B cell (primary cell): ENCODE results near the gene MAB21L3. TPM values are rescaled to one million over a fixed set of nuclear protein-coding genes. Genes with fewer than 3 reads are reported as not detected.

ENCODE experiments used
- ATAC-seq: fragments of 200-7000 bp; cut with Tn5 transposase; one replicate; pipeline ENCODE4 v1.10.0; 2021; ENCODE audit warnings: low read depth, mild to moderate bottlenecking, moderate number of reproducible peaks, moderate library complexity
- CTCF ChIA-PET: fragments of 350-600 bp; sonication (Branson Sonifier 250); formaldehyde crosslinking; loops from one replicate; lab custom pipeline; 2021; ENCODE audit warnings: antibody characterized with exemption, inconsistent platforms; lab: Charles Lee
- POLR2A ChIA-PET: fragments of 350-600 bp; sonication (Branson Sonifier 250); formaldehyde crosslinking; loops from one replicate; lab custom pipeline; 2021; ENCODE audit warnings: antibody characterized with exemption; lab: Charles Lee
- DNase-seq: peaks from one replicate; pipeline ENCODE4 v3.0.0; 2013
- H2AFZ ChIP-seq: 2 replicates; pipeline ENCODE4 v1.6.1; 2012; ENCODE audit warnings: mild to moderate bottlenecking, low read depth, low read length; ENCODE audit not compliant: insufficient read depth, poor library complexity, severe bottlenecking
- H3K27ac ChIP-seq, 2 donors: 1 replicate in 1 of 2; 2 replicates in 1 of 2; pipeline ENCODE4 v1.5.1; 2012 to 2013; ENCODE audit warnings: low read length in 2 of 2, mild to moderate bottlenecking in 2 of 2, moderate library complexity in 1 of 2
- H3K27me3 ChIP-seq, 4 experiments: fragments of 200-600 bp in 1 of 4; sonication (generic) in 1 of 4; replicated peaks in 1 of 4; 1 replicate in 2 of 4; 2 replicates in 2 of 4; pipeline versions ENCODE4 v1.6.1 to v1.7.0; 2013 to 2016; ENCODE audit warnings: low read length in 3 of 4, mild to moderate bottlenecking in 2 of 4, mixed read lengths in 1 of 4, moderate library complexity in 1 of 4; ENCODE audit not compliant: insufficient read depth in 4 of 4, control insufficient read depth in 3 of 4; ENCODE audit errors: control extremely low read depth in 1 of 4
- H3K36me3 ChIP-seq, 2 experiments: replicated peaks in 1 of 2; 1 replicate in 1 of 2; 2 replicates in 1 of 2; pipeline versions ENCODE4 v1.6.1 to v1.7.1; 2013; ENCODE audit warnings: low read length in 1 of 2; ENCODE audit not compliant: insufficient read depth in 2 of 2, control insufficient read depth in 1 of 2; ENCODE audit errors: control extremely low read depth in 1 of 2, extremely low read depth in 1 of 2
- H3K4me1 ChIP-seq, 2 donors: fragments of 200-600 bp in 1 of 2; sonication (generic) in 1 of 2; 1 replicate in 1 of 2; 2 replicates in 1 of 2; pipeline versions ENCODE4 v1.5.1 to v1.6.1; 2013 to 2017; ENCODE audit warnings: low read length in 2 of 2; ENCODE audit not compliant: control insufficient read depth in 2 of 2, insufficient read depth in 2 of 2
- H3K4me2 ChIP-seq: replicated peaks from 2 replicates; pipeline ENCODE3; 2012; ENCODE audit warnings: mild to moderate bottlenecking, low read depth, low read length; ENCODE audit not compliant: poor library complexity, severe bottlenecking
- H3K4me3 ChIP-seq, 5 experiments: fragments of 200-600 bp in 1 of 5; sonication (generic) in 1 of 5; 1 replicate in 3 of 5; 2 replicates in 2 of 5; pipeline versions ENCODE4 v1.5.1 to v1.7.0; 2011 to 2016; ENCODE audit warnings: low read length in 4 of 5, mild to moderate bottlenecking in 4 of 5, low read depth in 2 of 5, control low read depth in 1 of 5, moderate library complexity in 1 of 5; ENCODE audit not compliant: insufficient read depth in 1 of 5; ENCODE audit errors: control extremely low read depth in 1 of 5, extremely low read depth in 1 of 5
- H3K79me2 ChIP-seq: fragments of 200-600 bp; sonication (generic); one replicate; pipeline ENCODE4 v1.6.0; 2016; ENCODE audit warnings: low read length; ENCODE audit not compliant: control insufficient read depth, insufficient read depth
- H3K9ac ChIP-seq: fragments of 200-600 bp; sonication (generic); 2 replicates; pipeline ENCODE4 v1.6.1; 2017; ENCODE audit warnings: mild to moderate bottlenecking, low read length, moderate library complexity
- H3K9me3 ChIP-seq, 3 donors: one replicate each; pipeline versions ENCODE4 v1.6.1 to v1.7.1; 2013; ENCODE audit warnings: low read length in 2 of 3; ENCODE audit not compliant: control insufficient read depth in 2 of 3, insufficient read depth in 1 of 3; ENCODE audit errors: control extremely low read depth in 1 of 3
- H4K20me1 ChIP-seq: 2 replicates; pipeline ENCODE4 v1.6.0; 2012; ENCODE audit warnings: mild to moderate bottlenecking, low read length; ENCODE audit not compliant: insufficient read depth, control insufficient read depth, poor library complexity, severe bottlenecking
- H3K27ac Mint-ChIP-seq: one replicate; pipeline ENCODE4 v1.8.0; 2021; ENCODE audit warnings: mixed read lengths
- H3K27me3 Mint-ChIP-seq: one replicate; pipeline ENCODE4 v1.8.0; 2021; ENCODE audit warnings: mixed read lengths
- H3K4me1 Mint-ChIP-seq: one replicate; pipeline ENCODE4 v1.8.0; 2021; ENCODE audit warnings: mixed read lengths
- H3K4me3 Mint-ChIP-seq: one replicate; pipeline ENCODE4 v1.8.0; 2021; ENCODE audit warnings: mixed read lengths
- H3K9me3 Mint-ChIP-seq: one replicate; pipeline ENCODE4 v1.8.0; 2022; ENCODE audit warnings: mixed read lengths; ENCODE audit not compliant: insufficient read depth
- EZH2 ChIP-seq: IDR thresholded peaks from 2 replicates; pipeline ENCODE4 v1.6.1; 2012; ENCODE audit warnings: borderline replicate concordance, low read depth, mild to moderate bottlenecking, moderate library complexity, low read length; ENCODE audit not compliant: insufficient read depth, poor library complexity, severe bottlenecking
- WGBS: methylation state at CpG from one replicate; pipeline ENCODE4 v1.1.5; 2013; ENCODE audit warnings: missing lambda C conversion rate; ENCODE audit not compliant: insufficient coverage; 5-methylcytosine and 5-hydroxymethylcytosine counted together
- intact Hi-C: fragments of 100-400 bp; cut with micrococcal nuclease; formaldehyde crosslinking; loops from one replicate; pipeline ENCODE4 v1.10.0; 2022
- polyA plus RNA-seq: library from polyadenylated mRNA; depleted of rRNA; stranded (reverse); fragments of >200 nt; gene quantifications from 2 replicates; pipeline ENCODE4 v1.2.3, GENCODE V29; 2012
- total RNA-seq, 2 donors: library from RNA; stranded (reverse); fragments of 120-200 nt in 1 of 2; gene quantifications; 1 replicate in 1 of 2; 2 replicates in 1 of 2; pipeline versions ENCODE4 v1.2.3 to v1.2.4, GENCODE V29; 2013 to 2022
- TF ChIP-seq, protein P1 (sequence below): fragments of 200-600 bp; IDR thresholded peaks from one replicate; pipeline ENCODE4 v1.8.0; 2022; ENCODE audit warnings: antibody characterized with exemption, mild to moderate bottlenecking

MAB21L3 gene
- total and polyA plus RNA-seq, 2 donors (not counting 1 experiment from before 2014, with no cell fraction given) = not detected

DNA sequence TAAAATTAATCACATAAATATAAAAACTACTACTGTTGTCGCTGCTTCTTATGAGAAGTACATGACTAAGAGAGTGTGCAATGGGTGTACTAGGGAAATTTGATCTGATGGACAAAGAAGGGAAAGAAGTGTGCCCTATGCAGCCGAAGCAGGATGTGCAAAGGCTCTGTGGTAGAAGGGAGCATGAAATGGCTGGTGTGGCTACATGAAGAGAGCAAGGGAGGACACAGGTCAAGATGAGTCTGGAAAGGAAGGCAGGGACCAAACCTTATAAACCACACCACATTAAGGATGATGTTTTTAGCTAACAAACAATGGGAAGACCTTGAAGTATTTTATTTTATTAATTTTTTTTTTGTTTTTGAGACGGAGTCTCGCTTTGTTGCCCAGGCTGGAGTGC lies 20.0 kb downstream of the MAB21L3 start:
- DNase-seq (no peak), ATAC-seq (no peak)
- Histone ChIP-seq H3K4me3 (no peak overlapping the region), H3K27ac (no peak overlapping the region), H3K4me1 (no peaks in the 10 kb centered on the region), H3K9ac (no peak overlapping the region), H3K9me3 (no peaks in the 10 kb centered on the region), H3K27me3 (peaks cover 0 to 10% (median 1%) of the 10 kb centered on the region in 4 experiments), H3K36me3 (no peaks in the 10 kb centered on the region), H3K4me2 (no peak overlapping the region), H3K79me2 (no peaks in the 10 kb centered on the region), H2AFZ (no peak overlapping the region), H4K20me1 (no peaks in the 10 kb centered on the region)
- WGBS = no CpG with 5 or more reads among the region's 4 CpGs
- no peak overlapping the region for H3K27ac Mint-ChIP-seq
- CTCF ChIA-PET = interaction anchor here (1.3 to 5.6 kb wide), 5 partner anchors 8 to 353 kb away, joined by 3 to 32 read pairs (median 6); no protein-coding TSS in a partner anchor
- H3K9me3 Mint-ChIP-seq = no peaks in the 10 kb centered on the region
- POLR2A ChIA-PET = no interaction called here
- no peaks in the 10 kb centered on the region for H3K4me1 Mint-ChIP-seq
- peaks cover 29% of the 10 kb centered on the region for H3K27me3 Mint-ChIP-seq
- intact Hi-C loops = loop anchor here (10.0 kb wide), 1 partner anchor 994 kb away; the partner anchor contains the start of gene TRIM45
- H3K4me3 Mint-ChIP-seq = no peak overlapping the region
- TF ChIP-seq EZH2 = no peak
- TF ChIP-seq, protein P1, sequence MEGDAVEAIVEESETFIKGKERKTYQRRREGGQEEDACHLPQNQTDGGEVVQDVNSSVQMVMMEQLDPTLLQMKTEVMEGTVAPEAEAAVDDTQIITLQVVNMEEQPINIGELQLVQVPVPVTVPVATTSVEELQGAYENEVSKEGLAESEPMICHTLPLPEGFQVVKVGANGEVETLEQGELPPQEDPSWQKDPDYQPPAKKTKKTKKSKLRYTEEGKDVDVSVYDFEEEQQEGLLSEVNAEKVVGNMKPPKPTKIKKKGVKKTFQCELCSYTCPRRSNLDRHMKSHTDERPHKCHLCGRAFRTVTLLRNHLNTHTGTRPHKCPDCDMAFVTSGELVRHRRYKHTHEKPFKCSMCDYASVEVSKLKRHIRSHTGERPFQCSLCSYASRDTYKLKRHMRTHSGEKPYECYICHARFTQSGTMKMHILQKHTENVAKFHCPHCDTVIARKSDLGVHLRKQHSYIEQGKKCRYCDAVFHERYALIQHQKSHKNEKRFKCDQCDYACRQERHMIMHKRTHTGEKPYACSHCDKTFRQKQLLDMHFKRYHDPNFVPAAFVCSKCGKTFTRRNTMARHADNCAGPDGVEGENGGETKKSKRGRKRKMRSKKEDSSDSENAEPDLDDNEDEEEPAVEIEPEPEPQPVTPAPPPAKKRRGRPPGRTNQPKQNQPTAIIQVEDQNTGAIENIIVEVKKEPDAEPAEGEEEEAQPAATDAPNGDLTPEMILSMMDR = no peak

DNA sequence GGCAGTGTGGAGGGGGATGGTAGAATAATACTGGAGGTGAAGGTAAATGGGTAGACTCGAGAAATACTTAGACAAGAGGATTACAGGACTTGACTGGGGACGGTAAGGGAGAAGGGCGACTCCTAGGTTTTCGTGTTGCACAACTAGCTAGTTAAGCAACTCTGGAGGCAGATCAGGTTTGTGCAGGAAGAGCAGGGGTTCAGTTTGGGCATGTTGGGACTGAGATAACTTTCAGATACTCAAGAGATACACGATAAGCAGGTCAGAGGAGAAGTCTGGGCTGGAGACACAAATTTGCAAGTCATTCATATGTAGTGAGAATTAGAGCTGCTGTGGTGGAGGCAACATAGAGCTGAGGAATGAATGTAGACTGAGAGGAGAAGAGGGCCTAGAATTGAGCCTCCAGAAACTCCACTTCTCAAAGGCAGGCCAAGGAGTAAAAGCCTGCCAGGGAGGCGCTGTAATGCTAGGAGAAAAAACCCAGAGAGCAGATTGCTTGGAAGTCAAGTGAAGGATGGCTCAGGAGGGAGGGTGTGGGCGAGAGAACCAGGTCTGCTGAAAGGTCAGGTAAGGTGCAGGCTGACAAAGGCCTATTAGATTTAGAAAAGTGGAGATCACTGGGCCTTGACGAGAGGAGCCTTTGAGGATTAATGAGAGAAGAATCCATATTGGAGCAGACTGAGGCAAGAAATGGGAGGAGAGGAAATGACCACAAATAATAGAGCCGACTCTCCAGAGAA lies 20.8 kb downstream of the MAB21L3 start:
- TF ChIP-seq, protein P1 = no peak
- TF ChIP-seq EZH2 = no peak
- ChIA-PET POLR2A (no interaction called here), CTCF (interaction anchor here (1.3 to 5.6 kb wide), 4 partner anchors 9 to 352 kb away, joined by 3 to 32 read pairs (median 4); no protein-coding TSS in a partner anchor)
- peaks cover 0 to 10% (median 1%) of the 10 kb centered on the region in 4 experiments for H3K27me3 ChIP-seq
- no peaks in the 10 kb centered on the region for H3K4me1 ChIP-seq
- DNase-seq (no peak), ATAC-seq (no peak)
- no peaks in the 10 kb centered on the region for H3K79me2 ChIP-seq
- Mint-ChIP-seq H3K27me3 (peaks cover 29% of the 10 kb centered on the region), H3K4me1 (no peaks in the 10 kb centered on the region), H3K9me3 (no peaks in the 10 kb centered on the region), H3K27ac (no peak overlapping the region), H3K4me3 (no peak overlapping the region)
- no peak overlapping the region for H3K4me2 ChIP-seq
- no peak overlapping the region for H3K27ac ChIP-seq
- 78% methylated on average over 8 of the region's 9 CpGs for WGBS
- H3K9me3 ChIP-seq = no peaks in the 10 kb centered on the region
- no peaks in the 10 kb centered on the region for H3K36me3 ChIP-seq
- no peak overlapping the region for H3K4me3 ChIP-seq
- no peak overlapping the region for H3K9ac ChIP-seq
- no peak overlapping the region for H2AFZ ChIP-seq
- no peaks in the 10 kb centered on the region for H4K20me1 ChIP-seq
- intact Hi-C loops = loop anchor here (10.0 kb wide), 1 partner anchor 993 kb away; the partner anchor contains the start of gene TRIM45
